ENCODE data around the gene SNAP47. TPM values are rescaled to one million over a fixed set of nuclear protein-coding genes. Genes with fewer than 3 reads are reported as not detected.

Gene SNAP47
- polyA plus RNA-seq, 1 donor from 2014 or later = 56.0 TPM

DNA sequence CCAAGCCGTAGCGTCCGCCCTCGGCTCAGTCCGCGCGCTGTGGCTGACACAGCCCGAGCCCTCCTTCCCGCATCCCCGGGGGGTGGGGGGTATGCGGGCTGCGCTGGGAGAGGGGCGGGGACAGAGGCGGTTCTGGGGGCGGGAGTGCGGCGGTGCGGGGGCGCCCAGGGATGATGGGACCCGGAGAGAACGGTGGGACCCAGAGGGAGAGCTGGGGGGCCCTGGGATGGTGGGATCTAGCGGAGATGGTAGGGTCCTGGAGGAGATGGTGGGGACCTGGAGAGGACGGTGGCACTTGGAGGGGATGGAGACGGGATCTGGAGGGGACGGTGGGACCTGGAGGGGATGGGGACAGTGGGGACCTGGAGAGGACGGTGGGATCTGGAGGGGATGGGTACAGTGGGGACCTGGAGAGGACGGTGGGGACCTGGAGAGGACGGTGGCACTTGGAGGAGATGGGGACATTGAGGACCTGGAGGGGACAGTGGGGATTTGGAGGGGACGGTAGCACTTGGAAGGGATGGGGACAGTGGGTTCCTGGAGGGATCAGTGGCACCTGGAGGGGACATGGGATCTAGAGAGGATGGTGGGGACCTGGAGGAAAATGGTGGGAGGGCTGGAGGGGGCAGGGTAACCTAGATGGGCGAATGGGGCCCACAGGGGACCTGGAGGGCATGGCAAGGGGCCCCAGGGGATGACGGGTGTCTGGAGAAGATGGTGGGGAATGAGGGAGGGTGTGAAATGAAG is 477 bp downstream of the SNAP47 start:
- Histone ChIP-seq H3F3A (ENCODE audit: insufficient read depth, low read length, poor library complexity, severe bottlenecking) (no peaks in the 10 kb centered on the region), H3K4me2 (ENCODE audit: low read length) (peak overlapping the region; percentile 70), H3K36me3 (ENCODE audit: insufficient read depth, low read length) (no peaks in the 10 kb centered on the region), H4K20me1 (ENCODE audit: insufficient read depth) (no peaks in the 10 kb centered on the region), H3K27ac (ENCODE audit: low read length) (peak overlapping the region; percentile 81), H2AFZ (ENCODE audit: low read depth, low read length) (peak overlapping the region; percentile 88), H3K9ac (ENCODE audit: low read length) (peak overlapping the region; percentile 94), H3K4me3 (ENCODE audit: low read length) (peak overlapping the region; percentile 98), H3K27me3 (ENCODE audit: insufficient read depth, low read depth, low read length) (no peaks in the 10 kb centered on the region), H3K9me3 (ENCODE audit: low read length) (no peaks in the 10 kb centered on the region), H3K79me2 (replicated peaks; ENCODE audit: insufficient read depth, low read length) (peaks cover 40% of the 10 kb centered on the region), H3K9me2 (ENCODE audit: insufficient read depth, low read length) (no peaks in the 10 kb centered on the region)
- no peak for TF ChIP-seq TAF1 (IDR thresholded peaks at IDR 0.05; ENCODE audit: low read depth)
- TF ChIP-seq POLR2AphosphoS5 (IDR thresholded peaks at IDR 0.05) = no peak
- no peak for TF ChIP-seq EP300 (conservative IDR thresholded peaks at IDR 0.05; ENCODE audit: poor library complexity, severe bottlenecking)
- no peak for TF ChIP-seq MXI1 (conservative IDR thresholded peaks at IDR 0.05; ENCODE audit: poor library complexity, severe bottlenecking)
- TF ChIP-seq, protein P1, sequence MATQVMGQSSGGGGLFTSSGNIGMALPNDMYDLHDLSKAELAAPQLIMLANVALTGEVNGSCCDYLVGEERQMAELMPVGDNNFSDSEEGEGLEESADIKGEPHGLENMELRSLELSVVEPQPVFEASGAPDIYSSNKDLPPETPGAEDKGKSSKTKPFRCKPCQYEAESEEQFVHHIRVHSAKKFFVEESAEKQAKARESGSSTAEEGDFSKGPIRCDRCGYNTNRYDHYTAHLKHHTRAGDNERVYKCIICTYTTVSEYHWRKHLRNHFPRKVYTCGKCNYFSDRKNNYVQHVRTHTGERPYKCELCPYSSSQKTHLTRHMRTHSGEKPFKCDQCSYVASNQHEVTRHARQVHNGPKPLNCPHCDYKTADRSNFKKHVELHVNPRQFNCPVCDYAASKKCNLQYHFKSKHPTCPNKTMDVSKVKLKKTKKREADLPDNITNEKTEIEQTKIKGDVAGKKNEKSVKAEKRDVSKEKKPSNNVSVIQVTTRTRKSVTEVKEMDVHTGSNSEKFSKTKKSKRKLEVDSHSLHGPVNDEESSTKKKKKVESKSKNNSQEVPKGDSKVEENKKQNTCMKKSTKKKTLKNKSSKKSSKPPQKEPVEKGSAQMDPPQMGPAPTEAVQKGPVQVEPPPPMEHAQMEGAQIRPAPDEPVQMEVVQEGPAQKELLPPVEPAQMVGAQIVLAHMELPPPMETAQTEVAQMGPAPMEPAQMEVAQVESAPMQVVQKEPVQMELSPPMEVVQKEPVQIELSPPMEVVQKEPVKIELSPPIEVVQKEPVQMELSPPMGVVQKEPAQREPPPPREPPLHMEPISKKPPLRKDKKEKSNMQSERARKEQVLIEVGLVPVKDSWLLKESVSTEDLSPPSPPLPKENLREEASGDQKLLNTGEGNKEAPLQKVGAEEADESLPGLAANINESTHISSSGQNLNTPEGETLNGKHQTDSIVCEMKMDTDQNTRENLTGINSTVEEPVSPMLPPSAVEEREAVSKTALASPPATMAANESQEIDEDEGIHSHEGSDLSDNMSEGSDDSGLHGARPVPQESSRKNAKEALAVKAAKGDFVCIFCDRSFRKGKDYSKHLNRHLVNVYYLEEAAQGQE (IDR thresholded peaks at IDR 0.05; ENCODE audit: borderline replicate concordance) = no peak
- no peak for TF ChIP-seq CTCF (IDR thresholded peaks at IDR 0.05; ENCODE audit: poor library complexity, severe bottlenecking)
- TF ChIP-seq SMC3 (conservative IDR thresholded peaks at IDR 0.05; ENCODE audit: poor library complexity) = no peak
- no peak for TF ChIP-seq EZH2 (IDR thresholded peaks at IDR 0.05; ENCODE audit: borderline replicate concordance, insufficient read depth, low read length, poor library complexity, severe bottlenecking)
- no peak for TF ChIP-seq RAD21 (conservative IDR thresholded peaks at IDR 0.05)

- TF ChIP-seq, protein P1 (IDR thresholded peaks at IDR 0.05; ENCODE audit: borderline replicate concordance) = no peak
- TF ChIP-seq TAF1 (IDR thresholded peaks at IDR 0.05; ENCODE audit: low read depth) (no peak), MXI1 (conservative IDR thresholded peaks at IDR 0.05; ENCODE audit: poor library complexity, severe bottlenecking) (no peak), CTCF (IDR thresholded peaks at IDR 0.05; ENCODE audit: poor library complexity, severe bottlenecking) (no peak), POLR2AphosphoS5 (IDR thresholded peaks at IDR 0.05) (no peak), SMC3 (conservative IDR thresholded peaks at IDR 0.05; ENCODE audit: poor library complexity) (no peak), EP300 (conservative IDR thresholded peaks at IDR 0.05; ENCODE audit: poor library complexity, severe bottlenecking) (no peak), EZH2 (IDR thresholded peaks at IDR 0.05; ENCODE audit: borderline replicate concordance, insufficient read depth, low read length, poor library complexity, severe bottlenecking) (no peak), RAD21 (conservative IDR thresholded peaks at IDR 0.05) (no peak)
- Histone ChIP-seq H2AFZ (ENCODE audit: low read depth, low read length) (no peak overlapping the region), H3K27ac (ENCODE audit: low read length) (no peak overlapping the region), H3K9me2 (ENCODE audit: insufficient read depth, low read length) (no peaks in the 10 kb centered on the region), H3K79me2 (replicated peaks; ENCODE audit: insufficient read depth, low read length) (peaks cover 40% of the 10 kb centered on the region), H3K36me3 (ENCODE audit: insufficient read depth, low read length) (no peaks in the 10 kb centered on the region), H3K4me3 (ENCODE audit: low read length) (peak overlapping the region; percentile 98), H4K20me1 (ENCODE audit: insufficient read depth) (no peaks in the 10 kb centered on the region), H3K9ac (ENCODE audit: low read length) (no peak overlapping the region), H3K4me2 (ENCODE audit: low read length) (no peak overlapping the region), H3F3A (ENCODE audit: insufficient read depth, low read length, poor library complexity, severe bottlenecking) (no peaks in the 10 kb centered on the region), H3K9me3 (ENCODE audit: low read length) (no peaks in the 10 kb centered on the region), H3K27me3 (ENCODE audit: insufficient read depth, low read depth, low read length) (no peaks in the 10 kb centered on the region)
Observed at GRCh38 chr1:227736814-227737432, 1.7 kb downstream of the SNAP47 start.
